ENCODE measurements around the gene ANKS3. TPM values are rescaled to one million over a fixed set of nuclear protein-coding genes. Genes with fewer than 3 reads are reported as not detected.
A peak's percentile ranks its signal among the peaks of the same experiment; 100 is the strongest.
"Not testable (repeated sequence)": the region's sequence is repeated elsewhere in the genome, so short reads cannot be mapped to it uniquely, and the experiment has no call there.

ANKS3 gene
- total RNA-seq, 2 experiments from 2014 or later, result 10.0 to 10.2 TPM

- CTCF ChIA-PET, result interaction anchor here (2.0 to 3.6 kb wide), 2 partner anchors 12 to 37 kb away, joined by 8 to 14 read pairs; partner anchors contain the start of gene MGRN1
- Mint-ChIP-seq H3K27me3 (no peaks in the 10 kb centered on the region), H3K27ac (no peak overlapping the region), H3K4me3 (no peak overlapping the region), H3K36me3 (ENCODE audit: low read depth) (peaks cover 20% of the 10 kb centered on the region), H3K9me3 (no peaks in the 10 kb centered on the region), H3K4me1 (peaks cover 67% of the 10 kb centered on the region)
- POLR2A ChIA-PET, result interaction anchor here (1.6 to 2.0 kb wide), 2 partner anchors 37 to 73 kb away, joined by 3 to 6 read pairs; partner anchors contain the start of genes ANKS3 and DNAAF8
- DNase-seq, result no peak
Observed at GRCh38 chr16:4661661-4662060, 72.4 kb downstream of the ANKS3 start.

DNA sequence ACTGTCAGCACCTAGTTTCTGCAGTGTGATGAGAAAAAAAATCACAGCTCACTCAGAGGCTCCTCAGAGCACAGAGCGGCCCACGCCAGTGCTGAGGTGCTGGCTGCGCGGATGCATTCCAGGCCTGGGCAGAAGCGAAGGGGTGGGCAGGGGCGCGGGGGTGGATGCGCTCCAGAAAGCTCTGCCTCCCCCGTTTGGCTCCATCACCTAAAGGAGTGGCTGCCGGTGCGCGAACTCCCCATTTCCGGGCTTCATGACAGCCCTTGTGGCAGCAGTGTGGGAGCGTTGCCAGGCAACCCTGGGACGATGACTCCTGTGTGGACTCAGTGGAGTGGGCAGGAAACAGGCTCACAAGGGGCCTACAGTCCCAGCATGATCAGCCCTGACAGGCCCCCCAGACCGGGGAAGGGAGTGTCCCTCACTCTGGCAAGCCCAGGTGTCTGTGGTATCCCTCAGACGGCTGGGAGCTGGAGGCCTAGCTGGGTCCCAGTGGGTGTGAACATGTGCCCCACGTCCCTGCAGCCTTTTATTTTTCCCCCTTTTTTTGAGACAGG, 73.5 kb downstream of the ANKS3 start:
- H3K36me3 Mint-ChIP-seq (ENCODE audit: low read depth), result peaks cover 24% of the 10 kb centered on the region
- DNase-seq, result peak; percentile 73
- no peak overlapping the region for H3K4me3 Mint-ChIP-seq
- peaks cover 56% of the 10 kb centered on the region for H3K4me1 Mint-ChIP-seq
- no peaks in the 10 kb centered on the region for H3K27me3 Mint-ChIP-seq
- H3K27ac Mint-ChIP-seq, result peak overlapping the region; percentile 55
- ChIA-PET POLR2A (interaction anchor here (0.9 to 2.0 kb wide), 5 partner anchors 11 to 74 kb away, joined by 3 to 6 read pairs (median 3); partner anchors contain the start of genes ANKS3 and DNAAF8), CTCF (interaction anchor here (1.5 to 3.6 kb wide), 3 partner anchors 11 to 36 kb away, joined by 3 to 14 read pairs (median 8); partner anchors contain the start of gene MGRN1)
- H3K9me3 Mint-ChIP-seq, result no peaks in the 10 kb centered on the region

DNA sequence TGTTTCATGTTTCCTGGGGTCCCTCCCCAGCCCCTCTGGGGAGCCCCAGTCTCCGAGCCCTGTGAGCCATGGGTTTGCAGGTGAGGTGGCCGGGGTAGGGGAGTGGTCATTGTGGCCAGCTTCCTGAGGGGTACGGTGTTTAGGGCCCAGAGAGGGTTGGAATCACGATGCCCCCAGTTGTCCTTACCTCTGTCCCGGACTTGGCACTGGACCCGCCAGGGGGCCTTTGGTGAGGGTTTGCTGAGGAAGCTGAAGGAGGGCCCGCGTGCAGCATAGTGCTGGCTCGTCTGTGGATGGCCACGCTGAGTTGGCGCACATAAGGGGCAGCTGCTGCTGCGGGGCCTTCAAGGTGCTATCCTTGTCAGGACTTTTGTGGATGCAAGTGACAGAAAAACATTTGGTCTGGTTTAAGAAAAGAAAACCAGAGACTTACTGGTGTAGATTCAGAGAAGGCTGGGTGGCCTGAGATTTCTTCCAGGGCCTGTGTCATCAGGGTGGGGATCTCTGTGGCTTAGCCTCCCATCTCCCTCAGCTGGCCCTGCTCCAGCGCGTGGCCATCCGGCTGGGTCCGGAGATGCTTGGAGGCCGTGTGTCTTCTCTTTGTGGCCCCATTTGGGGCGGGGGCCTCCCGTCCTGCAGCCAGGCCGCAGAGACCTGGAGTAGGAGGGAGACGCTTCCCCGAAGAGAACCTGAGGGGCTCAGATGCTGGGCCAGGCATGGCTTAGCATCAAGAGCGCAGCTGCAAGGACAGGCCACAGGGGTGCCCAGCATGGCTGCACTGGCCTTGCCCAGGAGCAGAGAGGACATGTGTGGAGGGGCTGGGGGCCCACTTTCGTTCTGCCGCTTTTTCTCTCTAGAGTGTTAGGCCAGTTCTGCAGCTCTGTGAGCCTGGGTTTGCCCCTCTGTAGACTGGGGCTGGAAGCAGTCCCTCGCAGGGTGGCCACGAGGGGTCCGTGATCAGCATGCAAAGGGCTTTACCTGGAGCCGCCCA, 74.4 kb downstream of the ANKS3 start:
- Mint-ChIP-seq H3K4me1 (peaks cover 47% of the 10 kb centered on the region), H3K27ac (peak overlapping the region; percentile 47), H3K4me3 (no peak overlapping the region), H3K36me3 (ENCODE audit: low read depth) (peaks cover 28% of the 10 kb centered on the region), H3K27me3 (no peaks in the 10 kb centered on the region), H3K9me3 (no peaks in the 10 kb centered on the region)
- POLR2A ChIA-PET, result interaction anchor here (1.2 to 2.0 kb wide), 5 partner anchors 10 to 75 kb away, joined by 3 to 6 read pairs (median 3); partner anchors contain the start of genes ANKS3 and DNAAF8
- DNase-seq, result no peak
- CTCF ChIA-PET, result interaction anchor here (1.5 to 3.6 kb wide), 3 partner anchors 10 to 35 kb away, joined by 3 to 14 read pairs (median 8); partner anchors contain the start of gene MGRN1

- peaks cover 25% of the 10 kb centered on the region for H3K36me3 Mint-ChIP-seq (ENCODE audit: low read depth)
- no peak overlapping the region for H3K27ac Mint-ChIP-seq
- POLR2A ChIA-PET, result no interaction called here
- H3K9me3 Mint-ChIP-seq, result no peaks in the 10 kb centered on the region
- H3K4me1 Mint-ChIP-seq, result peaks cover 29% of the 10 kb centered on the region
- CTCF ChIA-PET, result no interaction called here
- H3K4me3 Mint-ChIP-seq, result no peak overlapping the region
- no peak for DNase-seq
- no peaks in the 10 kb centered on the region for H3K27me3 Mint-ChIP-seq
Observed at GRCh38 chr16:4656695-4657686, 77.1 kb downstream of the ANKS3 start.

GRCh38 chr16:4656221-4656620, 77.8 kb downstream of the ANKS3 start:
- ChIA-PET POLR2A (interaction anchor here (1.1 kb wide), 1 partner anchor 20 kb away, joined by 4 read pairs; no protein-coding TSS in a partner anchor), CTCF (no interaction called here)

DNA sequence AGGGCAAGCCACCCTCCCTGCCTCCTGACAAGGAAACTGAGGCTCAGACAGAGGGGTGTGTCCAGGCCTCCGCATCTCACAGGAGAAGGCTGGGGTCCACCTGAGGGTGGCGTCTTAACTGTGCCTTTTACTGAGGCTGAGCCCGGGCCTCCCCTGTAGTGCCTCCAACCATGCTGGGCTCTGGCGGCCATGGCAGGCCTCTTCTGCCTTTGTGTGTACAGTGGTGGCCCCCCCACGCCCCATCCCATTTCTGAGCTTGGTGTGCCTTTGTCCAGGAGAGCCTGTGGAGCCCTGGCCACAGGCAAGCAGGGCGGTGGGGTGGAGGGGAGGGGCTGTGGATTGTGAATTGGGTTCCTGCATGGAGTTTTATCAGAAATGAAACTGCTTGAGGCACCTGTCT, 78.3 kb downstream of the ANKS3 start:
- POLR2A ChIA-PET, result interaction anchor here (1.1 kb wide), 1 partner anchor 20 kb away, joined by 4 read pairs; no protein-coding TSS in a partner anchor
- Mint-ChIP-seq H3K9me3 (no peaks in the 10 kb centered on the region), H3K4me1 (peaks cover 18% of the 10 kb centered on the region), H3K4me3 (no peak overlapping the region), H3K27me3 (no peaks in the 10 kb centered on the region), H3K27ac (no peak overlapping the region), H3K36me3 (ENCODE audit: low read depth) (peaks cover 29% of the 10 kb centered on the region)
- CTCF ChIA-PET, result no interaction called here
- no peak for DNase-seq

More at GRCh38 chr16:4656221-4656620, 77.8 kb downstream of the ANKS3 start:
- H3K4me1 Mint-ChIP-seq, result peaks cover 23% of the 10 kb centered on the region
- no peak overlapping the region for H3K4me3 Mint-ChIP-seq
- H3K9me3 Mint-ChIP-seq, result no peaks in the 10 kb centered on the region
- no peak overlapping the region for H3K27ac Mint-ChIP-seq
- peaks cover 26% of the 10 kb centered on the region for H3K36me3 Mint-ChIP-seq (ENCODE audit: low read depth)
- no peak for DNase-seq
- H3K27me3 Mint-ChIP-seq, result no peaks in the 10 kb centered on the region

GRCh38 chr16:4654964-4655590, 79.0 kb downstream of the ANKS3 start:
- no peak overlapping the region for H3K4me3 Mint-ChIP-seq
- peaks cover 34% of the 10 kb centered on the region for H3K36me3 Mint-ChIP-seq (ENCODE audit: low read depth)
- H3K27ac Mint-ChIP-seq, result no peak overlapping the region
- no peak for DNase-seq
- ChIA-PET POLR2A (interaction anchor here (1.1 kb wide), 1 partner anchor 19 kb away, joined by 4 read pairs; no protein-coding TSS in a partner anchor), CTCF (no interaction called here)
- H3K9me3 Mint-ChIP-seq, result no peaks in the 10 kb centered on the region
- peaks cover 17% of the 10 kb centered on the region for H3K4me1 Mint-ChIP-seq
- H3K27me3 Mint-ChIP-seq, result no peaks in the 10 kb centered on the region

GRCh38 chr16:4654011-4654963, 79.8 kb downstream of the ANKS3 start:
- ChIA-PET CTCF (no interaction called here), POLR2A (no interaction called here)
- Mint-ChIP-seq H3K36me3 (ENCODE audit: low read depth) (peaks cover 38% of the 10 kb centered on the region), H3K27me3 (no peaks in the 10 kb centered on the region), H3K4me3 (no peak overlapping the region), H3K9me3 (no peaks in the 10 kb centered on the region), H3K27ac (no peak overlapping the region), H3K4me1 (peaks cover 15% of the 10 kb centered on the region)
- DNase-seq, result no peak

- CTCF ChIA-PET, result no interaction called here
- DNase-seq, result no peak
- Mint-ChIP-seq H3K27ac (no peak overlapping the region), H3K9me3 (no peaks in the 10 kb centered on the region), H3K4me1 (peaks cover 18% of the 10 kb centered on the region), H3K4me3 (no peak overlapping the region), H3K36me3 (ENCODE audit: low read depth) (peaks cover 42% of the 10 kb centered on the region), H3K27me3 (no peaks in the 10 kb centered on the region)
- POLR2A ChIA-PET, result no interaction called here
Observed at GRCh38 chr16:4652561-4652960, 81.5 kb downstream of the ANKS3 start.

DNA sequence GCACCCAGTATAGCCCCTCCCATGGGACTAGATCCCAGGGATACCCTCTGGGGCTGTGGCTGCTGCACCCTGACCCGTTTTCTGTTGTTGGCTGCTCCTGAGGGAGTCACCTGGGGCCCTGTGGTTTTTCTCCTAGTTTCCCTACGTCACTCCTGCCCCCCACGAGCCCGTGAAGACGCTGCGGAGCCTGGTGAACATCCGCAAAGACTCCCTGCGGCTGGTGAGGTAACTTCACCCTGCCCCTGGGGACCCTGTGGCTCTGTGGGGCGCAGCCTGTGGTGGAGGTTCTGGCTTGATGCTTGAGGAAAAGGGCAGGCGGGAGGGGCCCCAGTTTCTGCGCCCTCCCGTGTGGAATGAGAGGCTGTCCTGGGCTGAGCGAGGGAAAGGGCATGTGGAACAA, 82.2 kb downstream of the ANKS3 start:
- H3K27ac Mint-ChIP-seq, result no peak overlapping the region
- no peak for DNase-seq
- H3K9me3 Mint-ChIP-seq, result no peaks in the 10 kb centered on the region
- ChIA-PET CTCF (no interaction called here), POLR2A (no interaction called here)
- H3K4me3 Mint-ChIP-seq, result no peak overlapping the region
- peaks cover 42% of the 10 kb centered on the region for H3K36me3 Mint-ChIP-seq (ENCODE audit: low read depth)
- no peaks in the 10 kb centered on the region for H3K27me3 Mint-ChIP-seq
- H3K4me1 Mint-ChIP-seq, result peaks cover 22% of the 10 kb centered on the region

DNA sequence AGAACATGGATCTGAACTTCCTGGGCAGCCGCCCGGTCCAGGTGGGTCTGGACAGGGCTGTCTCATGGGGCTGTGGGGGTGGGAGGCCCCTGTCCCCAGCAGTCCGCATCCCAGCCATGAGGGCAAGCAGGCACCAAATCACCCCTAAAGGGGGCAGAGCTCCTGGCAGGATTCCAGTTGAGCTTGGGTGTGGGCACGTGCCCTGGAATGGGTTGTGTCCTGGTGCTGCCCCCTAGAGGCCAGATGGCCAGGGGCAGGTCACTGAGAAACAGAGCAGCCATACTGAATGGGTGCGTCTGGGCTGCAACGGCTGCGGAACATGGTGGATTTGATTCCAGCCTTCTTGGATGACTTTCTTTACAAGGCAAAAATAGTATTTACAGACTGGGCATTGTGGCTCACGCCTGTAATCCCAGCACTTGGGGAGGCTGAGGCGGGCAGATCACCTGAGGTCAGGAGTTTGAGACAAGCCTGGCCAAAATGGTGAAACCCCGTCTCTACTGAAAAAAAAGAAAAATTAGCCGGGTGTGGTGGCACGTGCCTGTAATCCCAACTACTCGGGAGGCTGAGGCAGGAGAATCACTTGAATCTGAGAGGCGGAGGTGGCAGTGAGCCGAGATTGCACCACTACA, 83.5 kb downstream of the ANKS3 start:
- ChIA-PET POLR2A (interaction anchor here (1.2 to 1.9 kb wide), 3 partner anchors 10 to 150 kb away, joined by 3 to 6 read pairs (median 4); no protein-coding TSS in a partner anchor), CTCF (interaction anchor here (0.8 to 1.9 kb wide), 13 partner anchors 9 to 102 kb away, joined by 3 to 14 read pairs (median 6); partner anchors contain the start of genes ANKS3, DNAAF8 and MGRN1)
- peaks cover 37% of the 10 kb centered on the region for H3K36me3 Mint-ChIP-seq (ENCODE audit: low read depth)
- not testable (repeated sequence) for H3K4me3 Mint-ChIP-seq, H3K27me3 Mint-ChIP-seq, H3K9me3 Mint-ChIP-seq
- peaks cover 22% of the 10 kb centered on the region for H3K4me1 Mint-ChIP-seq
- DNase-seq, result peak; percentile 75
- H3K27ac Mint-ChIP-seq, result peak overlapping the region; percentile 31
